NCI-H146 treated with DMSO at 0.1 percent for 48 hours (cell line): Measurements from ENCODE around the gene IRF1.
"Not testable (repeated sequence)": the region's sequence is repeated elsewhere in the genome, so short reads cannot be mapped to it uniquely, and the experiment has no call there.

Source experiments
- DNase-seq: peaks from one replicate; lab custom pipeline; 2025; ENCODE audit not compliant: unreplicated experiment; lab: John Stamatoyannopoulos, UW

Gene IRF1

DNA sequence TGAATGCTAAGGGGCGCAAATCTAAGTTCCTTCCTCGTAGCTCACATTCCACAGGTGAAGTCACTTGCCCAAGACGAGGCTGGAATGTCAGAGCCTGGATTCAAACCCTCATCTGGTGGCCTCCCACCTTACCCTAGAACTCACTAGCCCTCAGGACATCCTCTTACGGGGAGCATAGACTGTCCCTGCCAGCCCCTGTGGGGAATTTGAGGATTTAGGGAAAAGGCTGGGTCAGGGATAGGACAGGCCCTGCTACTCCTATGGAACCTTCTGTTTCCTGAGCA is 45.0 kb downstream of the IRF1 start:
- no peak for DNase-seq

GRCh38 chr5:132444841-132445639 is 45.5 kb downstream of the IRF1 start:
- no peak for DNase-seq

DNA sequence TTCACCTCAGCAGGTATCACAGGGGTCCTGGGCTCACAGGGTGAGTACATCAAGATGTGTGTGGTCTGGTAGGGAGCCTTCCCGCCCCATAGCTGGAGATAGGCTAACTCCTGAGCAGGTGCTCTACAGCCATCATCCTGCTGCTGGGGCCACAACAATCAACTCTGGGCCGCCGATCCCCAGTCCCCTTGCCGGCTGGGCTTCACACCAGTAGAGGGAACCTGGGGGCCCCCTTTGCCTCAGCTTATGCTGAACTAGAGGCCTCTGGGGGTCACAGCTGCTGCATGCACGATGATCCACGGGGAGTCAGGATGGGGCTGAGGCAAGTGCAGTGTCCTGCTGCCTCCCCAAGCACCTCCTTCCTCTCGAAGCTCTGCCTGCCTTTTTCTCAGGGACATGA is 46.5 kb downstream of the IRF1 start:
- no peak for DNase-seq

DNA sequence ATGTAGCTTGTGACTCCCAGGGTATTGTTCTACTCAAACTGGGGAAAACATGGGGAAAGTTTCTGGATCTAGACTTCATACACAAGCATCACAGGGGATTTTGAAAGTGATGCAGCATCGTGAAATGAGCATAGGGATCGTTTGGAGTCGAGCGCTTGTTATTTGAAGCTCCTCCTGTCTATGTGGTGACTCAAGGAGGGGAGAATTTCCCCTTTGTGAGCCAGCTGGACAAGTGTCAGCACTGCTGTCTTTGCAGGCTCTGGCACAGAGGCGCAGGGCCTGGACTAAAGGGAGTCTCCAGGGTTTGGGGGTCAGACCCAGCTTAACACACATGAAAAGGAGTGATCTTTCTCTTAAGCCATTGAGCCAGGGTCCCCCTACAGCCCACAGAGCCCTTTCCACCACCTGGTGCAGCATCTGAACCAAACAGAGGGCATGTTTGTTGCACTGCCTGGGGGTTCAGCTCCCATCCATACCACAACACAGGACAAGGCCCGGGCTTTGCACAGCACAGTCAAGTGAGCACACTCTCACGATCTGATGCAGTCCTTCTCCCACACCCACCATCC is 51.0 kb downstream of the IRF1 start:
- DNase-seq = no peak

GRCh38 chr5:132438917-132439316 is 51.7 kb downstream of the IRF1 start:
- no peak for DNase-seq

DNA sequence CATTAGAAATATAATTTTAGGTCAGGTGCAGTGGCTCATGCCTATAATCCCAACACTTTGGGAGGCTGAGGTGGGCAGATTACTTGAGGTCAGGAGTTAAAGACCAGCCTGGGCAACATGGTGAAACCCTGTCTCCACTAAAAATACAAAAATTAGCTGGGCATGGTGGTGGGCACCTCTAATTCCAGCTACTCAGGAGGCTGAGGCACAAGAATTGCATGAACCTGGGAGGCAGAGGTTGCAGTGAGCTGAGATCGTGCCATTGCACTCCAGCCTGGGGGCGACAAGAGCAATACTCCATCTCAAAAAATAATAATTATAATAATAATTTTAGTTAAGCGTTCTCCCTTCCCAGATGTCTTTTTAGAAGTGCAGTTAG is 52.3 kb downstream of the IRF1 start:
- DNase-seq = not testable (repeated sequence)

- DNase-seq = no peak
These were observed 52.8 kb downstream of the IRF1 start for GRCh38 chr5:132437604-132438266.

- DNase-seq = no peak
These were observed 53.6 kb downstream of the IRF1 start for GRCh38 chr5:132436936-132437335.

DNA sequence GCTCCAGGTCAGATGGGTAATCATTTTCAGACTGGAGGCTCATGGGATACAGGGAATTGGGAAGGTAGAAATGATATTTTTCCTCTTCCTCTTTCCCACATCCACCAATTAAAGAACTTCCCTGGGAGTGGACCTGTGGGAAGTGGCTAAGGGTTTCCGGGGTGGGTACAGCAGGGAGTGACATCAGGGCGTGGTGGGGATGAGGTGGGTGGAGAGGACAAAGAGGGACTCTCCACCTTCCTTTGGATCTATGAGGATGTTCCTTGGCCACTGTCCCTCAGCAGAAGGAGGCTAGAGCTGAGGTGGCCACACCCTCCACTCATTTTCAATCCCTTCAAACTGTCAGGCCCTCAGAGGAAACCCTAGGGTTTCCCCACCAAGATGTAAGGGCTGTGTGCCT is 54.7 kb downstream of the IRF1 start:
- no peak for DNase-seq

- no peak for DNase-seq
These were observed 55.1 kb downstream of the IRF1 start for GRCh38 chr5:132435447-132435846.

DNA sequence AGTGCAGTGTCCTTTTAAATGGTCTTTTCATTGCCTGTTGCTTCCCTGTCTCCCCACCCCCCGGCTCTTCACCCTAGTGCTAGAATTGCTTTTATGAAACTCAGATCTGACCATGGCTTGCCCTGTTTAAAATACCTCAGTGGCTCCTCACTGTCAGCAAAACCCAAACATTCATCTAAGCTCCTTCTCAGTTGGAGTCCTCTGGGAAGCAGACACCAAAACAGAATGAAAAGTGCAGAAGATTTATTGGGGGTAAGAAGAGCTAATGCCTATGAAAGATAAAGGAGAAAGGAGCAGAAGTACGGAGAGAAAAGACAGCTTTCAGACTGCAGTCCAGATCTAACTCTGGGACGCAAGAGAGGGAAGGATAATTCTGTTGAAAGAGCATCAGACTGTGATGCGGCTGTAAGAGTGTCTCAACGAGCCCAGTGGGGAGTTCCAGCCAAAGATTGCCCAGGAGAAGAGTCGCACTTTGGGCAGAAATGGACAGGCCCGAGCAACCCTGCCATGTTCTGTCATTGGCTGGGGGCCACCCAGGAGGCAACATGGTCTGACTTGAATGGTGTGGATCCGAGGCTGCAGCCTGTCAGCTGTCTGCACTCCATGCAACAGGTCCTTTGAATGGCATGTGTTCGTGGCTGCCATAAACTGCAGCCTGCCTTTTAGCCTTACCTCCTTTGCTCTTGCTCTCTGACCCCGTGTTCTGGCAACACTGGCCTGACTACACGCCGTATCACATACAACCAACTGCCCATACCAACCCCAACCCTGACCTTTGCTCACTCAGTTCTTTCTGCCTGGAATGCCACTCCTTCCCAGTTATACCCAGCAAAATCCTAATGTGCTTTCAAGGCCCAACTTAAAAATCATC is 55.9 kb downstream of the IRF1 start:
- DNase-seq = no peak

DNA sequence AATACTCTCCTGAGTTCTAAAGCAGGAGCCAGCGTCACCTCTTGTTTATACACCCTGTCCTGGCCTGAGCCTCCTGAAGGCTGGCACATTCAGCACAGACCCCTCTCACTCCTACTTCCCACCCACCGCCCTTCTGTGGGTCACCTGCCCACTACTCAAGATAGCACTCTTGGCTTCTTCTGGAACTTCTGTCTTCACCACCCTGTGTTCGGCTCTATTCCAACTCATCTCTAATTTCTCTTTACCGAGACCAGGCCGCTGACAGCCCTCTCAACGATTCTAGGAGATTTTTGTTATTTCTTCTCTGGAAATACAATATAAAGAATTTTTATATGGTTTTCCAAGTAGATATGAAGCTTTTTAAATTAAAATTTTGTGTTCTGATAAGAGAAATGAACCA is 57.4 kb downstream of the IRF1 start:
- no peak for DNase-seq

DNA sequence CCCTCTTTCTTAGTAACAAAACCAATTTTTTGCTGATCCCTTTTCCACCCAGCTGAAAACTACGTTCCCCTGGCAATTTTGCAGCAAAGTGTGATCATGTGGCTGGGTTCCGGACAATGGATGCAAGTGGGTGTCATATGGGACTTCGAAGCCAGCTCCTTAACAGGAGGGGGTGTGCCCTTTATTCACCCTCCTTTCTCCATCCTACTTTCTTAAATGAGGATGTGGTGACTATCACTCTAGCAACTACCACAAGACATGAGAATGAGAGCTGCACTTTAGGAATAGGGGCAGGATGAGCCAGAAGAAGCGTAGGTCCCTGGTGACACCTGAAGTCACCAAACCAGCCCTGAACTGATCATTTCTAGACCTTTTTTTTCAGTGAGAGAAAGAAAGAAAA is 58.9 kb downstream of the IRF1 start:
- no peak for DNase-seq
